HG03060 (cell line): ENCODE measurements around the gene C16orf96.

Source experiments
- ATAC-seq: cut with Tn5 transposase; IDR thresholded peaks from one replicate; pipeline ENCODE4 v1.9.1; 2021; ENCODE audit warnings: low read depth, moderate number of reproducible peaks; ENCODE audit not compliant: unreplicated experiment

The C16orf96 gene

GRCh38 chr16:4637501-4638166 is 81.5 kb downstream of the C16orf96 start:
- ATAC-seq: no peak

DNA sequence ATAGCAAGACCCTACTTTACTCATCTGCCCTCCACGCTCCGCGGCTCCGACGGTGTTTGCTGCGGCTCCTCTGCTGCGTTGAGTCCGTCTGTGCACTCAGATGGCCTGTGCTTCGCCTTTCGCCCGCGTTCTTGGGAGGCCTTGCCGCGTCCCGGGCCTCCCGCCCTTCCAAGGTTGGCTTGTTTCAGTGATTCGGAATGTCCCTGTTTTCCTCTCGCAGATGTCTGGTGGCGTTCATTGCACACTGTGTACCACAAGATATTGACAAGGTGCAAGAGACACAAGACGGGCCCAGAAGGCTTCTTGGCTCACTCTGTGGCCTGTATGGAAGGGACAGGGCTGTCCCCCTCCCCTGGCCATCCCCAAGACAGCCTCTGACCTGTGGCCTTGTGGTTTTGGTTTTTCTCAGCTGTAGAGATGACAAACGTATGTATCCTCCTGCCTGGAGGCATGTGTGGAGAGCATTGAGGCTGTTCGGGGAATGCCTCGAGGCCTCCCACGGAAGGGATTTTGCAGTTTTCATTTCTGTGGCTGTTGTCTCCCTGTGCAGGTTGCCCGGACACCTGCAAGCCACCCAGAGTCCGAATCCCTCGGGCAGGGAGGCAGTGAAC is 83.9 kb downstream of the C16orf96 start:
- no peak for ATAC-seq

DNA sequence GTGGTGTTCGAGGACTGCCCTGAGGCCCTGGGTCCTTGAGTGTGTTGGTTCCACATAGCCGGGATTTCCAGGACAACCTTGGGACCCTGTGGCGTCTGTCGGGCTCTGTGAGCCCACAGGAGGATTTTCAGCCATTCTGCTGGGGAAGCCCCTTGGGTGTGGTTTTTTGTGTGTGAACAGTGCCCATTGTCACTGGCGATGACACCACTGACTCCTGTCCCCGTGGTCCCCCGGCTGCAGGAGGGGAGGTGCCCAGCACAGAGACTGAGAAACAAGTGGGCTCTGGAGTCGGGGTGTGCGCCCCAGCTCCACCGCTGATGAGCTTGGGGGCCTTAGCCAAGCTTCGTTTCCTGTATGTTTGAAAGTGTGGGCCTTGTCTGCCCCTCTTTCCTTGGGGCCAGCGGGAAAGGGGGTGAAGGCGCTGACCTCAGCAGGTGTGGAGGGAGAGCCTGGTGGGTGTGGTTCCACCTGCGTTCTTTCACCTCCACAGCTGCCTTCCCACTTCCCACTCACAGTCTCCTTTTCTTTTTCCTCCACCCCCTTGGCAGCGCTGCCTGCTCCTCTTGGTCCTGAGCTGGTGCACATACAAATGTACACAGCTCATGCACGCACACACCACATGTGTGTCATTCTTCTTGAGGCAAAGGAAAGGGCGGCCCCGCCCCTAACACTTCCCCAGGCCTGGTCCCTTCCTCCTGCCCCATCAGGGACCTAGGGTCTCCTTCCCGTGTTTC is 84.6 kb downstream of the C16orf96 start:
- ATAC-seq: no peak

- no peak for ATAC-seq
Measured at GRCh38 chr16:4641306-4641687, 85.2 kb downstream of the C16orf96 start.

DNA sequence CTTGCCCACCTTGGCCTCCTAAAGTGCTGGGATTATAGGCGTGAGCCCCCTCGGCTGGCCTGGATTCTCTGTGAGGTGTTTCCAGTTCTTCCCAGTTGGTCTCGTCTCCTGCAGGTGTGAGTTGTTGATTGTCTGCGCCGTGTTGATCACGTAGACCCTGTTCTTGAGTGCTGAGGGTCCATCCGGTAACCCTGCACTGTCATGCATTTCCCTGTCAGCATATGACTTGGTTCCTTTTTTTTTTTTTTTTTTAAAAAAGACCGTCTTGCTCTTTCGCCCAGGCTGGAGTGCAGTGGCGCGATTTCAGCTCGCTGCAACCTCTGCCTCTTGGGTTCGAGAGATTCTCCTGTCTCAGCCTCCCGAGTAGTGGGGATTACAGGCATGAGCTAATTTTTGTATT is 85.8 kb downstream of the C16orf96 start:
- ATAC-seq: no peak

GRCh38 chr16:4646773-4647643 is 90.9 kb downstream of the C16orf96 start:
- no peak for ATAC-seq

- ATAC-seq: no peak
Measured at GRCh38 chr16:4647644-4647980, 91.5 kb downstream of the C16orf96 start.

DNA sequence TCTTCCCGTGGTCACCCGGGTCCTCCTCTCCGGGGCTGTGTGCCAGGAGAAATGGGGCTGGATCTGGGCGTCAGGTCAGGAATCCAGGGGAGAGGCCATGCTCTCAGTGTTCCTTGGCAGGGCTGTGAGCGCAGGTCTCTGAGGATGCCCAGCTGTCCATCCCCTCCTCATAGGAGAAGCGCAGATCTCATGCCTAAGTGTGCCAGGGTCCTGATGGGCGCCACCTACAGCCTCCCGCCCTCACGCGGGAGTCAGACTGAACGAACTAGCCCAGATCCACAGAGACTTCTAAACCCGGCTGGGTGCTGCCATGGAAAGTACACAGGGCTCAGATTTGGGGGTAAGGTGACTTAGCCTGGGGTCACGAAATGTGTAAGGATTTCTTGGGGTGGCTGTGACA is 92.8 kb downstream of the C16orf96 start:
- ATAC-seq: no peak

DNA sequence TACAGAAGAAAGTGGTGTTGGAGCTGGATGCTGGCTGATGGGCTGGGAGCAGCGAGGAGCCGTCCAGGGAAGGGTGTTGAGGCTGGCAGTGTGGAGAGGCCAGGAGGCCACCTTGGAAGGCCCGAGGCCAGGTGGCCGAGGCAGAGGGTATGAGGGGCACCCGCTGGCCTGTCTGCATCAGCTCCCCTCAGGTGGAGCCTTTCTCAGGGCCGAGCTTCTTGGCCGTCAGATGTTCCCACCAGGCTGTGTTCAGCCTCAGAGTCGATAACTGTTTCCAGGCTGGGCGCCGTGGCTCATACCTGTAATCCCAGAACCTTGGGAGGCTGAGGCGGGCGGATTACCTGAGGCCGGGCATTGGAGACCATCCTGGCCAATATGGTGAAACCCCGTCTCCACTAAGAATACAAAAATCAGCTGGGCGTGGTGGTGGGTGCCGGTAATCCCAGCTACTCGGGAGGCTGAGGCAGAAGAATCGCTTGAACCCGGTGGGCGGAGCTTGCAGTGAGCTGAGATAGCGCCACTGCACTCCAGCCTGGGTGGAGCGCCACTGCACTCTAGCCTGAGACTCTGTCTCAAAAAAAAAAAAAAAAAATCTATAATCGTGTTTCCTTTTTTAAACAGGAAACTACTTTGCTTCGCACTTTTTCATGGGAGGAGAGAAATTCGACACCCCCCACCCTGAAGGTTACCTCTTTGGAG is 93.8 kb downstream of the C16orf96 start:
- ATAC-seq: no peak
